ENCODE data around the gene KCNMA1.

The KCNMA1 gene

GRCh38 chr10:77602231-77602912, 35.2 kb downstream of the KCNMA1 start:
- H3K36me3 ChIP-seq (ENCODE audit: insufficient read depth, low read length): no peaks in the 10 kb centered on the region
- H3K9me3 ChIP-seq (ENCODE audit: insufficient read depth, low read depth, low read length): no peaks in the 10 kb centered on the region
- no peaks in the 10 kb centered on the region for H3K27me3 ChIP-seq (ENCODE audit: insufficient read depth, low read length)
- H3K4me3 ChIP-seq (ENCODE audit: low read length): no peak overlapping the region
- no peak overlapping the region for H3K9ac ChIP-seq (ENCODE audit: low read depth, low read length)
- no peak overlapping the region for H3K27ac ChIP-seq (ENCODE audit: low read depth, low read length)
- peaks cover 8% of the 10 kb centered on the region; the same call in 1 of the 2 replicates for H3K4me1 ChIP-seq (ENCODE audit: insufficient read depth, low read length)
- WGBS: 83% methylated on average over 8 of the region's 8 CpGs

DNA sequence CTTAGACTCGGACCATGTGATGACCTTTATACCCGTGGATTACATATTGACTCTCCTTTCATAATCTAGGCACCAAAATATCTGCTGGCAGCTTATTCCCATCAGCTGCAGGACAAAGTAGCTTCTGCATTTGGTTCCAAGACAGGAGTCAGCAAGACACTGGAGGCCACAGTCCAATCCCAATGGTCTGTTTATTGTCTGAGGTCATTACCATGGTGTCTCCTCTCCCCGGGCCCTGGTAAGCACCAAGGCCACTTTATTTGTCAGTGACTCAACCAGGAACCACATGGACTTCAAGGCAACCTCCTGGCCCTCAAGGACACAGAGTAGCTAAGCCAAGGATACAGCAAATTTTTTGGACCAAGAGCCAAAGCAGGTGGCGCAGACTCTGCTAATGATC, 36.1 kb downstream of the KCNMA1 start:
- WGBS: 92% methylated on average over 4 of the region's 4 CpGs
- peaks cover 8% of the 10 kb centered on the region; the same call in 1 of the 2 replicates for H3K4me1 ChIP-seq (ENCODE audit: insufficient read depth, low read length)
- no peaks in the 10 kb centered on the region for H3K9me3 ChIP-seq (ENCODE audit: insufficient read depth, low read depth, low read length)
- H3K27ac ChIP-seq (ENCODE audit: low read depth, low read length): no peak overlapping the region
- H3K27me3 ChIP-seq (ENCODE audit: insufficient read depth, low read length): no peaks in the 10 kb centered on the region
- H3K36me3 ChIP-seq (ENCODE audit: insufficient read depth, low read length): no peaks in the 10 kb centered on the region
- H3K9ac ChIP-seq (ENCODE audit: low read depth, low read length): no peak overlapping the region
- H3K4me3 ChIP-seq (ENCODE audit: low read length): no peak overlapping the region

- no peak overlapping the region for H3K9ac ChIP-seq (ENCODE audit: low read depth, low read length)
- peaks cover 8% of the 10 kb centered on the region; the same call in 1 of the 2 replicates for H3K4me1 ChIP-seq (ENCODE audit: insufficient read depth, low read length)
- H3K27ac ChIP-seq (ENCODE audit: low read depth, low read length): no peak overlapping the region
- no peaks in the 10 kb centered on the region for H3K36me3 ChIP-seq (ENCODE audit: insufficient read depth, low read length)
- H3K4me3 ChIP-seq (ENCODE audit: low read length): no peak overlapping the region
- H3K9me3 ChIP-seq (ENCODE audit: insufficient read depth, low read depth, low read length): no peaks in the 10 kb centered on the region
- WGBS: 92% methylated on average over 6 of the region's 6 CpGs
- no peaks in the 10 kb centered on the region for H3K27me3 ChIP-seq (ENCODE audit: insufficient read depth, low read length)
Measured at GRCh38 chr10:77600640-77601039, 37.0 kb downstream of the KCNMA1 start.

DNA sequence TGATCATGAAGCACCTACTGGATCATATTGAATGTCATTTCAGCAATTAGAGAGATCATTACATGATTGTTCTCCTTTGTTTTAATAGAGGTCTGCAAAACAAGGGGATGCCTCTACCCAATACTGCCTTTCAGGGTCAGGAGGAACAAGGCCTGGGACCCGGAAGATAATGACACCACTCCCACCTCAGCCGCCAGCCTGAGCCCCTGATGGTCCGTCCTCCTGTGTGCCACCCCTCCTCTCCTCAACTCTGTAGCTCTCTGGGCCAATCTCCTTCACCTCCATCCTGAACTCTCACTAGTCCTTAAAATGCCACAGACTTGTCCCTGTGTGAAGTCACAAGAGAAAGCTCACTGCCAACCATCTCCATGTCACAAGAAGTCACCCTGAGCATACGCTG, 38.0 kb downstream of the KCNMA1 start:
- Histone ChIP-seq H3K36me3 (ENCODE audit: insufficient read depth, low read length) (no peaks in the 10 kb centered on the region), H3K27ac (ENCODE audit: low read depth, low read length) (no peak overlapping the region), H3K4me1 (ENCODE audit: insufficient read depth, low read length) (peaks cover 8% of the 10 kb centered on the region; the same call in 1 of the 2 replicates), H3K9ac (ENCODE audit: low read depth, low read length) (no peak overlapping the region), H3K9me3 (ENCODE audit: insufficient read depth, low read depth, low read length) (no peaks in the 10 kb centered on the region), H3K27me3 (ENCODE audit: insufficient read depth, low read length) (no peaks in the 10 kb centered on the region), H3K4me3 (ENCODE audit: low read length) (no peak overlapping the region)
- 93% methylated on average over 4 of the region's 4 CpGs for WGBS

DNA sequence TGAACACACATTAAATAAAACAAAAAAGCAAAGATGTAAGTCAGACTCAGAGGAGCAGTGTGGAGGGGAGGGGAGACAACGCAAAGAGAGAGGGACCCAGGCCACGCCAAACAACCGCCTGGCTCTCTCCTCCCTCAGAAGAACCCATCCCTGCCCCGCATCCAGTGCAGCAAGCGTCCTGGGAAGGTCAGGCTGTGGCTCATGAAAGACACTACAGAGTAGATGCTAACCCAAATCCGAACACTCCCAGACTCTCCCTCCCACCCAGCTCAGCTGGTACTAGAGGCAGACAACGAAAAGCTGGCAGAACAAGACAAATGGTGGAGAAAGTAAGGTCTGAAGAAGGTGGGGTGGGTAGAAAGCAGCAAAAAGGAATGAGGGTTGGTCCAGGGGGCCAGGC, 39.0 kb downstream of the KCNMA1 start:
- Histone ChIP-seq H3K27me3 (ENCODE audit: insufficient read depth, low read length) (no peaks in the 10 kb centered on the region), H3K9ac (ENCODE audit: low read depth, low read length) (no peak overlapping the region), H3K4me1 (ENCODE audit: insufficient read depth, low read length) (peaks cover 8% of the 10 kb centered on the region; the same call in 1 of the 2 replicates), H3K9me3 (ENCODE audit: insufficient read depth, low read depth, low read length) (no peaks in the 10 kb centered on the region), H3K27ac (ENCODE audit: low read depth, low read length) (no peak overlapping the region), H3K4me3 (ENCODE audit: low read length) (no peak overlapping the region), H3K36me3 (ENCODE audit: insufficient read depth, low read length) (no peaks in the 10 kb centered on the region)
- WGBS: 76% methylated on average over 6 of the region's 7 CpGs

DNA sequence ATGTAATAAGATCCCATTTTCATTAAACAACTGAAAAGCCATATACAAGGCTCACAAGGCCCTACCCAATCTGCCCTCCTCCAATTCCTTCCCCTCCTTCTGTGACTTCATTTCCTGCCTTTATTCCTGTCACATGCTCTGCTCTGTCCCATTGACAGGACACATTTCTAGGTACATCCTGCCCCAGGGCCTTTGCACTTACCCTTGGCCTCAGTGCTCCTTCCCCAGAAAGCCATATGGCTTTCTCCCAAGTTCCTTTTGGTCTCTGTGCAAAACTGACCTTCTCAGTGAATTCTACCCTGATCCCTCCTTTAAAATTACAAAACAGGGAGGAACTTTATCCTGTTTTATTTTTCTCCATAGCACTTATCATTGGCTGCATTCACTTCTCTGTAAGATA, 40.0 kb downstream of the KCNMA1 start:
- no peaks in the 10 kb centered on the region for H3K36me3 ChIP-seq (ENCODE audit: insufficient read depth, low read length)
- no peaks in the 10 kb centered on the region; the same call in 1 of the 2 replicates for H3K4me1 ChIP-seq (ENCODE audit: insufficient read depth, low read length)

GRCh38 chr10:77594471-77594783, 43.2 kb downstream of the KCNMA1 start:
- H3K27me3 ChIP-seq (ENCODE audit: insufficient read depth, low read length): no peaks in the 10 kb centered on the region
- no peak overlapping the region for H3K4me3 ChIP-seq (ENCODE audit: low read length)
- no peak overlapping the region for H3K9ac ChIP-seq (ENCODE audit: low read depth, low read length)
- no peaks in the 10 kb centered on the region for H3K9me3 ChIP-seq (ENCODE audit: insufficient read depth, low read depth, low read length)
- 96% methylated on average over 4 of the region's 4 CpGs for WGBS
- no peak overlapping the region for H3K27ac ChIP-seq (ENCODE audit: low read depth, low read length)
- H3K36me3 ChIP-seq (ENCODE audit: insufficient read depth, low read length): no peaks in the 10 kb centered on the region
- H3K4me1 ChIP-seq (ENCODE audit: insufficient read depth, low read length): no peaks in the 10 kb centered on the region

More for the DNA sequence above, 40.0 kb downstream of the KCNMA1 start:
- H3K27me3 ChIP-seq (ENCODE audit: insufficient read depth, low read length): no peaks in the 10 kb centered on the region
- H3K27ac ChIP-seq (ENCODE audit: low read depth, low read length): no peak overlapping the region
- H3K4me3 ChIP-seq (ENCODE audit: low read length): no peak overlapping the region
- H3K9me3 ChIP-seq (ENCODE audit: insufficient read depth, low read depth, low read length): no peaks in the 10 kb centered on the region
- H3K9ac ChIP-seq (ENCODE audit: low read depth, low read length): no peak overlapping the region

GRCh38 chr10:77593771-77594470, 43.7 kb downstream of the KCNMA1 start:
- Histone ChIP-seq H3K9me3 (ENCODE audit: insufficient read depth, low read depth, low read length) (no peaks in the 10 kb centered on the region), H3K27me3 (ENCODE audit: insufficient read depth, low read length) (no peaks in the 10 kb centered on the region), H3K4me1 (ENCODE audit: insufficient read depth, low read length) (no peaks in the 10 kb centered on the region), H3K27ac (ENCODE audit: low read depth, low read length) (no peak overlapping the region), H3K4me3 (ENCODE audit: low read length) (no peak overlapping the region), H3K36me3 (ENCODE audit: insufficient read depth, low read length) (no peaks in the 10 kb centered on the region), H3K9ac (ENCODE audit: low read depth, low read length) (no peak overlapping the region)
- WGBS: 90% methylated on average over 7 of the region's 7 CpGs

GRCh38 chr10:77592946-77593636, 44.5 kb downstream of the KCNMA1 start:
- Histone ChIP-seq H3K9me3 (ENCODE audit: insufficient read depth, low read depth, low read length) (no peaks in the 10 kb centered on the region), H3K27ac (ENCODE audit: low read depth, low read length) (no peak overlapping the region), H3K4me1 (ENCODE audit: insufficient read depth, low read length) (no peaks in the 10 kb centered on the region), H3K9ac (ENCODE audit: low read depth, low read length) (no peak overlapping the region), H3K27me3 (ENCODE audit: insufficient read depth, low read length) (no peaks in the 10 kb centered on the region), H3K4me3 (ENCODE audit: low read length) (no peak overlapping the region), H3K36me3 (ENCODE audit: insufficient read depth, low read length) (no peaks in the 10 kb centered on the region)
- 90% methylated on average over 5 of the region's 5 CpGs for WGBS

GRCh38 chr10:77592510-77592909, 45.1 kb downstream of the KCNMA1 start:
- no peaks in the 10 kb centered on the region for H3K36me3 ChIP-seq (ENCODE audit: insufficient read depth, low read length)
- no peaks in the 10 kb centered on the region for H3K27me3 ChIP-seq (ENCODE audit: insufficient read depth, low read length)
- H3K4me3 ChIP-seq (ENCODE audit: low read length): no peak overlapping the region
- H3K9me3 ChIP-seq (ENCODE audit: insufficient read depth, low read depth, low read length): no peaks in the 10 kb centered on the region
- H3K9ac ChIP-seq (ENCODE audit: low read depth, low read length): no peak overlapping the region
- WGBS: 92% methylated on average over 4 of the region's 4 CpGs
- H3K27ac ChIP-seq (ENCODE audit: low read depth, low read length): no peak overlapping the region
- H3K4me1 ChIP-seq (ENCODE audit: insufficient read depth, low read length): peaks cover under 1% of the 10 kb centered on the region; the same call in 1 of the 2 replicates

DNA sequence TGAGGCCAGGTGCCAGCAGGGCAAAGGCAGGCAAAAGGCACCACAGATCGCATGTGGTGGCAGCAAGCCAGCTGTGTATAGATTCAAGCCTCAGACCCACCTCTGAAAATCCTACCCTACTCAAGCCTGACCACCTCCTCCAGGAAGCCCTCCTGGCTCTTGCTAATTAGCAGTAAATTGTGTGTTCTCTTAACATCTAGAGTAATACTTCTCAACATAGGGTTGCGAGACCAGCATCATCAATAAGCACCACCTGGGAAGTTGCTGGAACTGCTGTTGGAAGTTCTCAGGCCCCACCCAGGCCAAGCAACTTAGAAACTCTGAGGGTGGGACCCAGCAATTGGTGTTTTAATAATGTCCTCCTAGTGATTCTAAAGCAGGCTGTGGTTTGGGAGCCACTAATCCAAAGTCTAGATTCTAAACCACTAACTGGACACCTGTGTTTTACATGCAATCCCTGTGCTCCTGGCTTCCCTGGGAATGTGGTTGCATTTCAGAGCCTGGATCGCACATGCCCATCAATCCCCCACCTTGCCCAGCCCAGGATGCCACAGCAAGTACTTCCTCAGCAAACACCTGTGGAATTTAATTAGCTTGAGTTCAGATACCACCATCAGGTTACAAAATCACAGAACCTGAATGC, 46.2 kb downstream of the KCNMA1 start:
- Histone ChIP-seq H3K4me3 (ENCODE audit: low read length) (no peak overlapping the region), H3K36me3 (ENCODE audit: insufficient read depth, low read length) (no peaks in the 10 kb centered on the region), H3K9me3 (ENCODE audit: insufficient read depth, low read depth, low read length) (no peaks in the 10 kb centered on the region), H3K27me3 (ENCODE audit: insufficient read depth, low read length) (no peaks in the 10 kb centered on the region), H3K9ac (ENCODE audit: low read depth, low read length) (no peak overlapping the region), H3K4me1 (ENCODE audit: insufficient read depth, low read length) (peaks cover 8% of the 10 kb centered on the region; the same call in 1 of the 2 replicates), H3K27ac (ENCODE audit: low read depth, low read length) (no peak overlapping the region)
- WGBS: 95% methylated on average over 3 of the region's 3 CpGs

Measured in HUES64 (cell line).